Measurements from ENCODE around the gene AFF1.
"Not testable (repeated sequence)": the region's sequence is repeated elsewhere in the genome, so short reads cannot be mapped to it uniquely, and the experiment has no call there.

The AFF1 gene

GRCh38 chr4:87035881-87036509 is 101.2 kb downstream of the AFF1 start:
- no peak for TF ChIP-seq CTCF (IDR thresholded peaks at IDR 0.05; ENCODE audit: low read depth, low read length, missing control alignments)
- no peak for DNase-seq (ENCODE audit: low read depth)
- in situ Hi-C loops (cut with HindIII; ENCODE audit: low sequenced_read_pairs), result loop anchor here (5.0 kb wide), 1 partner anchor 54 kb away; no protein-coding TSS in a partner anchor
- H3K4me3 ChIP-seq (ENCODE audit: low read depth, low read length), result no peak overlapping the region

GRCh38 chr4:87036713-87037112 is 101.9 kb downstream of the AFF1 start:
- no peak overlapping the region for H3K4me3 ChIP-seq (ENCODE audit: low read depth, low read length)
- in situ Hi-C loops (cut with HindIII; ENCODE audit: low sequenced_read_pairs), result loop anchor here (5.0 kb wide), 1 partner anchor 54 kb away; no protein-coding TSS in a partner anchor
- no peak for DNase-seq (ENCODE audit: low read depth)
- no peak for TF ChIP-seq CTCF (IDR thresholded peaks at IDR 0.05; ENCODE audit: low read depth, low read length, missing control alignments)

- not testable (repeated sequence) for DNase-seq (ENCODE audit: low read depth)
- in situ Hi-C loops (cut with HindIII; ENCODE audit: low sequenced_read_pairs), result loop anchor here (5.0 kb wide), 1 partner anchor 55 kb away; no protein-coding TSS in a partner anchor
These were observed 102.4 kb downstream of the AFF1 start for GRCh38 chr4:87037171-87037570.

GRCh38 chr4:87037671-87038334 is 103.0 kb downstream of the AFF1 start:
- in situ Hi-C loops (cut with HindIII; ENCODE audit: low sequenced_read_pairs), result loop anchor here (5.0 kb wide), 1 partner anchor 56 kb away; no protein-coding TSS in a partner anchor
- DNase-seq (ENCODE audit: low read depth), result no peak
- no peak overlapping the region for H3K4me3 ChIP-seq (ENCODE audit: low read depth, low read length)
- no peak for TF ChIP-seq CTCF (IDR thresholded peaks at IDR 0.05; ENCODE audit: low read depth, low read length, missing control alignments)

More at GRCh38 chr4:87037171-87037570, 102.4 kb downstream of the AFF1 start:
- H3K4me3 ChIP-seq (ENCODE audit: low read depth, low read length), result not testable (repeated sequence)

GRCh38 chr4:87038837-87039615 is 104.2 kb downstream of the AFF1 start:
- peak; percentile 68 for DNase-seq (ENCODE audit: low read depth)
- no peak for TF ChIP-seq CTCF (IDR thresholded peaks at IDR 0.05; ENCODE audit: low read depth, low read length, missing control alignments)
- in situ Hi-C loops (cut with HindIII; ENCODE audit: low sequenced_read_pairs), result loop anchor here (5.0 kb wide), 1 partner anchor 57 kb away; no protein-coding TSS in a partner anchor
- H3K4me3 ChIP-seq (ENCODE audit: low read depth, low read length), result no peak overlapping the region

GRCh38 chr4:87041141-87041540 is 106.3 kb downstream of the AFF1 start:
- DNase-seq (ENCODE audit: low read depth), result no peak
- TF ChIP-seq CTCF (IDR thresholded peaks at IDR 0.05; ENCODE audit: low read depth, low read length, missing control alignments), result no peak
- H3K4me3 ChIP-seq (ENCODE audit: low read depth, low read length), result no peak overlapping the region
- in situ Hi-C loops (cut with HindIII; ENCODE audit: low sequenced_read_pairs), result no loop called here

Measured in astrocyte of the cerebellum (primary cell).